AG09309 (cell line): ENCODE measurements around the gene MRPL38.

Experiments
- DNase-seq: peaks from one replicate; pipeline ENCODE4 v3.0.0-alpha.2; 2010; ENCODE audit warnings: low read depth
- H3K4me3 ChIP-seq: 2 replicates; pipeline ENCODE4 v1.5.1; 2011; ENCODE audit warnings: mild to moderate bottlenecking, low read depth, low read length, moderate library complexity; ENCODE audit not compliant: control insufficient read depth
- TF ChIP-seq, protein P1 (sequence below): IDR thresholded peaks from 2 replicates; pipeline ENCODE4 v1.5.1; 2011; ENCODE audit warnings: mild to moderate bottlenecking, low read depth, low read length, inconsistent platforms; ENCODE audit not compliant: insufficient read depth, control insufficient read depth; ENCODE audit errors: missing control alignments

MRPL38 gene

DNA sequence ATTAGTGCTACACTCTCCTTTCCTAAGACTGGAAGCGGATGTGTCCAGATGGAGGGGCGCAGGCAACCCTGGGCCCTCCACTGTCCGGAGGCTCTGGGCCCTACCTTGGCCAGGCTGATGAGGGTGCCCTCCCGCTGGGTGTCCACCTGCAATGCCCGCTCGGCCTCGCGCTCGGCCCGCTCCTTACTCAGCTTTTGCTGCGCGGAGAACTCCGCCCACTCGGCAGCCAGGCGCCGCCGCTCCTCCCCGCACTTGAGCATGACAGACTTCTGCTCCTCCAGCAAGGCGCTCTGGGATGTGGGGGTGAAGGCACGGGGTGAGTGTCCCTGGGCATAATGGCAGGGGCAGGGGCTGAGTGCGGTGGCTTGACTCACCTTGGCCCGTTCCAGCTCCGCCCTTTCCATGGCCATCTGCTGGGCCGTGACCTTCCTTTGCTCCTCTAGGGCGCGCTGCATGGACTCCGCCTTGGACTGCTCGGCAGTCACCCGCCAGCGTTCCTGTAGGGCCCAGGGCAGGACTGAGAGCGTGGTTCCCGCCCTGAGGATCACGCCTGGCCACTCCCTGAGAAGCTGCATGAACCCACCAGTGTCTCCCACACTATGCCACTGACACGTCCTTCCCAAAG lies 10.1 kb upstream of the MRPL38 start:
- no peak overlapping the region for H3K4me3 ChIP-seq
- DNase-seq = no peak
- TF ChIP-seq, protein P1, sequence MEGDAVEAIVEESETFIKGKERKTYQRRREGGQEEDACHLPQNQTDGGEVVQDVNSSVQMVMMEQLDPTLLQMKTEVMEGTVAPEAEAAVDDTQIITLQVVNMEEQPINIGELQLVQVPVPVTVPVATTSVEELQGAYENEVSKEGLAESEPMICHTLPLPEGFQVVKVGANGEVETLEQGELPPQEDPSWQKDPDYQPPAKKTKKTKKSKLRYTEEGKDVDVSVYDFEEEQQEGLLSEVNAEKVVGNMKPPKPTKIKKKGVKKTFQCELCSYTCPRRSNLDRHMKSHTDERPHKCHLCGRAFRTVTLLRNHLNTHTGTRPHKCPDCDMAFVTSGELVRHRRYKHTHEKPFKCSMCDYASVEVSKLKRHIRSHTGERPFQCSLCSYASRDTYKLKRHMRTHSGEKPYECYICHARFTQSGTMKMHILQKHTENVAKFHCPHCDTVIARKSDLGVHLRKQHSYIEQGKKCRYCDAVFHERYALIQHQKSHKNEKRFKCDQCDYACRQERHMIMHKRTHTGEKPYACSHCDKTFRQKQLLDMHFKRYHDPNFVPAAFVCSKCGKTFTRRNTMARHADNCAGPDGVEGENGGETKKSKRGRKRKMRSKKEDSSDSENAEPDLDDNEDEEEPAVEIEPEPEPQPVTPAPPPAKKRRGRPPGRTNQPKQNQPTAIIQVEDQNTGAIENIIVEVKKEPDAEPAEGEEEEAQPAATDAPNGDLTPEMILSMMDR = no peak

DNA sequence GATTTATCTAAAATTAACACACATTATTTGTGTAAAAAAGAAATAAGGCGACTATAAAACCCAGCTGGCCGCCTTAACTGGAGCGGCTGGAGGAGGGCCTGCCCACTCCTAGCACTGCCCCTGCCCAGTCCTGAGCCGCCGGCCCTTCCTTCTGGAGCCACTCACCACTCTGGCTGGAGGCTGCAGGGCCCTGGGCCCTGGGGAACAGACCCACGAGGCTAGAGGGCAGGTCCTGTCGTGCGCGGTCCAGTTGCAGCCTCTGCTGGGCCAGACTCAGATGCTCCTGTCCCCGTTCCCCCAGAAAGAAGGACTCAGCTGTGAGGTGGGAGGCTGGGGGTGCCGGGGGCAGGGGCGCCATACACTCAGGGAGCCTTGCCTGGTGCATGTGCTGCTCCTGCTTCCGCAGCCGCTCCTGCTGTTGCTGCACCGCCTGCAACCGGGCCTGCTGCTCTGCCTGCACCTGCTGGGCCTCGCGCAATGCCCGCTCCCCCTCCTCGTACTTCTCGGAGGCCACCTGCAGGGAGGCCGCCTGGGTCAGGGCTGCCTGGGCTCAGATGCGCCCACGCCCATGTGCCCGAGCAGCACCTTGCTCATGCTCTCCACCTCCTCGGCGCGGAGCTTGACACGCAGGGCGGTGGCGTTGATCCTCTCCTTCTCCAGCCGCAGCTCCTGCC lies 9.0 kb upstream of the MRPL38 start:
- TF ChIP-seq, protein P1 = no peak

DNA sequence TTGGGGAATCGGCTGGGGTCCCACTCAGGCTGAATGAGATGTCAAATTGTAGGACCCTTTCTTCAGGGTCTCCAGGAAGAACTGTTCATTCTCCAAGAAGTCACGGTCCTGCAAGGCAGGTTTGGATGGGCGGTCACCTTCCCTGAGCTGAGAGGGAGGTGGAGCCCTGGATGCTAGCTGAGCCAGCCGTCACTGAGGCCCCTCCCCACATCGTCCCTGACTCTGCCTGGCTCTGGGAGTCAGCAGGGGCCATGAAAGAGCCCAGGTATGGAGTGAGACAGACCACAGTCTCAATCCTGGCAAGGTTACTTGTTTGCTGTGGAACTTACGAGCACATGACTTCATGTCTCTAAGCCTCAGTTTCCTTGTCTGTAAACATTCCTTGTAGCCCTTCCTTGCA lies 6.0 kb upstream of the MRPL38 start:
- H3K4me3 ChIP-seq = no peak overlapping the region
- TF ChIP-seq, protein P1 = no peak

More for the DNA sequence above, 9.0 kb upstream of the MRPL38 start:
- no peak overlapping the region for H3K4me3 ChIP-seq
- DNase-seq = no peak

DNA sequence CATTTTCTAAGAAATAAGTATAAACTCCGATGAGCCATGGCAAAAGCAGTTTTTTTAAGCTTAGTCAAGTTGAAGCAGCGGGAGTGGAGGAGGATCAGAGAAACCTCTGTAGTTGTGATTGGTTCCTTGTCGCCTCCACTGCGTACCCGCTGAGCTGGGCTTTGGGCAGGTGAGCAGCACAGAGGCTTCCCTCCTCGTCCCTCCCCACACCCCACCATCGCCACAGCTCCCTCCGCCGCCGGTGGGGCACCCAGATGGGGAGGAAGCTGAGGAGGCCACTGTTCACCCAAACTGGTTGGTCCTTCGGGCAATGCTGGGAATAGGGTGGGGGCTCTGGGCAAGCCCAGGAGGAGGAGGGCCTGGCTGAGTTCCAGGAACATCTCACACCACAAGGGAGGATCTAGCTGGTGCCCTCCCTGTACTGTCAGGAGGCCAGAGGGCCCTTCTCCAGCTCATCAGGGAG lies 5.2 kb upstream of the MRPL38 start:
- TF ChIP-seq, protein P1 = no peak
- DNase-seq = no peak
- H3K4me3 ChIP-seq = no peak overlapping the region

More for the DNA sequence above, 6.0 kb upstream of the MRPL38 start:
- DNase-seq = no peak

DNA sequence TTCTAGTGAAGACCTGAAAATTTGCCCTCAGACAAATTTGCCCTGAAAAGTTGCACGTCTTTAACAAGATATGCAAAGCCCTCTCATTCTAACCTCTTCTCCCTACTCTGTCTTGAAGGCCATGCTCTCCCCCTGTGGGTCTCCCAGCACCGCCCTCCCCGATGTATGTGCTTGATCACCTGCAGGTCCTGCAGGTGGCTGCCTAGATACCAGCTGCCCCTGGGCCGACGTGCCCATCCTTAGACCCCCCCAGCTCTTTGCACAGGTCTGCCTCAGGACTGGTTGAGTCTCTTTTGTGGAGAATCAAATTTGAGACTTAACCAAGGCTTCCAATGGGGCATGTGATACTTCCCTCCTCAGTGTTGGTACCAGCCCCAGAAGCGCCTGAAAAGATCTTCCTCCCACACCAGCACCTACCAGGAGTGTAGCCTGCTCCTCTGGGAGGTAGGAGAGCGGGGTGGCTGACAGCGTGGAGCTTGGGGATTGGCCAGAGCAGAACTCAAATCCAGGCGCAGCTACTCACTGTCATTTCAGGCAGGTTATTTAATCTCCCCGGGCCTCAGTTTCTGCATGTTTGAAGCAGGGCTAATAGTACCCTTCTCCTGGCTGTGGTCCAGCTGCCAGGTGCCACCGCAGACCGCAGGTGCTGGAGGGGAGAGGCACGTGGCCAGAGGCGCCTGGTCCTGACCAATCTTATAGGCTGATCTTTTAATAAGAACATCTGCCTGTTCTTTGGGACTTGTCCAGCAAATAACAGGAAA lies 4.5 kb upstream of the MRPL38 start:
- H3K4me3 ChIP-seq = no peak overlapping the region
- TF ChIP-seq, protein P1 = no peak
- no peak for DNase-seq

DNA sequence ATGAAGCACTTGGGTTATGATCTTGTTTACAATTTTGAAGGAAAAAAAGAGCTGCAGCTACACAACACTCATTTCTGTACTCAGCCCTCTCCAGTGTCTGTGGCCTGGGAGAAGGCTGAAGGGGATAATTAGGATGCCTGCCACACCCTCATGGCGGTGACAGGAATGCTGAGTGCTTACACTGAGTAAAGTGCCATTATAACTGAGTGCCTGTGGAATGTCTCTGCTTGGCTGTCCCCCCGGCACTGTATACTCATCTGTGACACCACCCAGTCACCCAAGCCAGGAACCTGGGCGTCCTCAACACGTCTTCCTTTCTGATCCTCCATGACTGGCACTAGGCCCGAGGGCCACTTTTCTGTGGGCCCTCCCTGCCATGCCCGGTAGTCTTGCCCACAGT lies 3.5 kb upstream of the MRPL38 start:
- TF ChIP-seq, protein P1 = no peak
- H3K4me3 ChIP-seq = no peak overlapping the region
- no peak for DNase-seq
